K562 (cell line): ENCODE data around the gene CD37. TPM values are rescaled to one million over a fixed set of nuclear protein-coding genes. Genes with fewer than 3 reads are reported as not detected.

Experiments used
- ATAC-seq: fragments of 200-7000 bp; cut with Tn5 transposase; 3 replicates; pipeline ENCODE4 v1.9.1; 2020; ENCODE audit warnings: moderate library complexity
- BruUV-seq: library from RNA; stranded (reverse); fragments of 400-500 nt; replicated peaks from 2 replicates; lab custom pipeline; 2021; lab: Mats Ljungman, UMichigan
- CTCF ChIA-PET: fragments of 300-600 bp; formaldehyde crosslinking; extraction: SDS; loops from one replicate; lab custom pipeline; 2021; ENCODE audit warnings: low intra/inter-chr PET ratio; lab: Yijun Ruan, JAX
- POLR2A ChIA-PET: fragments of 300-600, 350-650 bp; sonication (Branson Sonifier 250); formaldehyde crosslinking; extraction: SDS; loops from one replicate; lab custom pipeline; 2021; ENCODE audit warnings: antibody characterized with exemption, inconsistent platforms; lab: Yijun Ruan, JAX
- DNase-seq, 4 experiments: peaks; one replicate each; pipeline versions ENCODE4 v3.0.0 to v3.0.0-alpha.2; 2011 to 2018; ENCODE audit warnings: low spot score in 3 of 4, mixed read lengths in 3 of 4; ENCODE audit errors: extremely low read depth in 1 of 4
- FAIRE-seq: peaks from 2 replicates; lab custom pipeline; 2011; peaks lifted over from hg19 to GRCh38; lab: Jason Lieb, UNC
- H2AFZ ChIP-seq: 2 replicates; pipeline ENCODE4 v1.6.0; 2011; ENCODE audit warnings: low read depth, low read length, control low read depth, inconsistent platforms
- H3K27ac ChIP-seq: fragments of 200-600 bp; 3 replicates; pipeline ENCODE4 v1.8.0; 2011; ENCODE audit warnings: low read depth, mild to moderate bottlenecking, control low read depth, inconsistent platforms, low read length, moderate library complexity, mixed read lengths; ENCODE audit errors: extremely low read depth
- H3K27me3 ChIP-seq, 2 experiments: fragments of 300-600 bp in 1 of 2; 2 replicates in 1 of 2; 3 replicates in 1 of 2; pipeline versions ENCODE4 v1.6.0 to v1.8.0; 2011; ENCODE audit warnings: inconsistent platforms in 2 of 2, low read length in 2 of 2, mild to moderate bottlenecking in 1 of 2, mixed read lengths in 1 of 2, moderate library complexity in 1 of 2; ENCODE audit not compliant: control insufficient read depth in 2 of 2, insufficient read depth in 2 of 2
- H3K36me3 ChIP-seq: fragments of 300-600 bp; 3 replicates; pipeline ENCODE4 v1.8.0; 2011; ENCODE audit warnings: mild to moderate bottlenecking, low read length, inconsistent platforms; ENCODE audit not compliant: control insufficient read depth, insufficient read depth
- H3K4me1 ChIP-seq, 2 experiments: fragments of 200-600 bp in 1 of 2; replicated peaks in 1 of 2; 2 replicates in 1 of 2; 3 replicates in 1 of 2; pipeline versions ENCODE4 v1.5.1 to v1.8.0; 2011; ENCODE audit warnings: inconsistent platforms in 2 of 2, low read length in 2 of 2, mild to moderate bottlenecking in 1 of 2, mixed read lengths in 1 of 2, moderate library complexity in 1 of 2; ENCODE audit not compliant: control insufficient read depth in 2 of 2, insufficient read depth in 2 of 2
- H3K4me2 ChIP-seq: 2 replicates; pipeline ENCODE4 v1.6.1; 2011; ENCODE audit warnings: low read length, control low read depth, inconsistent platforms, mixed read lengths; ENCODE audit not compliant: insufficient read depth
- H3K4me3 ChIP-seq: fragments of 200-600 bp; sonication (generic), shearing (Covaris generic); 2 replicates; pipeline ENCODE4 v1.5.1; 2016; ENCODE audit warnings: control low read depth, inconsistent platforms
- H3K79me2 ChIP-seq: fragments of 200-600 bp; 3 replicates; pipeline ENCODE4 v1.8.0; 2011; ENCODE audit warnings: low read length, inconsistent platforms; ENCODE audit not compliant: control insufficient read depth, insufficient read depth
- H3K9ac ChIP-seq, 2 experiments: 2 replicates each; pipeline versions ENCODE4 v1.6.0 to v1.6.1; 2011; ENCODE audit warnings: low read depth in 2 of 2, low read length in 2 of 2, control low read depth in 1 of 2, inconsistent platforms in 1 of 2, mild to moderate bottlenecking in 1 of 2, mixed read lengths in 1 of 2; ENCODE audit not compliant: insufficient read depth in 1 of 2
- H3K9me1 ChIP-seq: one replicate; pipeline ENCODE4 v1.6.0; 2011; ENCODE audit warnings: inconsistent platforms, mild to moderate bottlenecking, low read length, moderate library complexity; ENCODE audit not compliant: control insufficient read depth, insufficient read depth
- H3K9me3 ChIP-seq: replicated peaks from 2 replicates; pipeline ENCODE4 v1.5.1; 2011; ENCODE audit warnings: low read depth, low read length, inconsistent platforms; ENCODE audit not compliant: control insufficient read depth, insufficient read depth
- H4K20me1 ChIP-seq: replicated peaks from 2 replicates; pipeline ENCODE4 v1.6.1; 2011; ENCODE audit warnings: low read length, inconsistent platforms, mixed read lengths; ENCODE audit not compliant: control insufficient read depth, insufficient read depth
- ADNP ChIP-seq: fragments of 200-800 bp; sonication (Bioruptor generic); IDR thresholded peaks from 2 replicates; pipeline ENCODE4 v1.6.1; 2016; ENCODE audit warnings: missing genetic modification characterization, missing compliant biosample characterization
- ARID1B ChIP-seq: fragments of 450-650 bp; IDR thresholded peaks from 2 replicates; pipeline ENCODE4 v1.6.1; 2016; ENCODE audit warnings: antibody characterized with exemption, mild to moderate bottlenecking, inconsistent platforms
- BRD9 ChIP-seq: fragments of 450-650 bp; IDR thresholded peaks from 2 replicates; pipeline ENCODE4 v1.6.1; 2018; ENCODE audit warnings: low read depth; ENCODE audit not compliant: partially characterized antibody
- CBX1 ChIP-seq: sonication (generic); IDR thresholded peaks from 2 replicates; pipeline ENCODE4 v1.6.1; 2016; ENCODE audit warnings: antibody characterized with exemption, low read depth, mild to moderate bottlenecking
- CBX5 ChIP-seq: IDR thresholded peaks from 2 replicates; pipeline ENCODE4 v1.6.1; 2014; ENCODE audit warnings: low read depth, borderline replicate concordance
- CHD1 ChIP-seq: fragments of 200-600 bp; sonication (generic); IDR thresholded peaks from one replicate; pipeline ENCODE4 v1.6.1; 2012; ENCODE audit warnings: mild to moderate bottlenecking, moderate library complexity, low read length, inconsistent platforms
- ETS2 ChIP-seq: IDR thresholded peaks from 2 replicates; pipeline ENCODE4 v1.6.1; 2016; ENCODE audit warnings: borderline replicate concordance, missing genetic modification characterization, mild to moderate bottlenecking, moderate library complexity, missing compliant biosample characterization; ENCODE audit not compliant: poor library complexity, severe bottlenecking
- FOXK1 ChIP-seq: sonication (generic); formaldehyde crosslinking; IDR thresholded peaks from 2 replicates; pipeline ENCODE4 v1.8.0; 2022; ENCODE audit warnings: missing genetic modification reagents, mild to moderate bottlenecking, borderline replicate concordance
- HDAC2 ChIP-seq: fragments of 450-650 bp; IDR thresholded peaks from 2 replicates; pipeline ENCODE4 v1.6.1; 2016; ENCODE audit warnings: mild to moderate bottlenecking
- HDAC3 ChIP-seq: fragments of 450-650 bp; IDR thresholded peaks from 2 replicates; pipeline ENCODE4 v1.6.1; 2018; ENCODE audit warnings: borderline replicate concordance, mild to moderate bottlenecking, moderate library complexity; ENCODE audit not compliant: partially characterized antibody
- HIVEP1 ChIP-seq: fragments of 250-450 bp; sonication (Bioruptor Pico); IDR thresholded peaks from 2 replicates; pipeline ENCODE4 v1.4.0; 2020; ENCODE audit warnings: mild to moderate bottlenecking
- HNRNPUL1 ChIP-seq: fragments of 200-400 bp; formaldehyde crosslinking; IDR thresholded peaks from 2 replicates; pipeline ENCODE4 v1.6.1; 2017; ENCODE audit warnings: low read length
- IRF2 ChIP-seq: sonication (generic); formaldehyde crosslinking; IDR thresholded peaks from 2 replicates; pipeline ENCODE4 v1.8.1; 2022; ENCODE audit warnings: mild to moderate bottlenecking, missing genetic modification reagents
- KAT2B ChIP-seq: IDR thresholded peaks from one replicate; pipeline ENCODE4 v1.6.1; 2012; ENCODE audit warnings: low read depth, mild to moderate bottlenecking, control low read depth, inconsistent platforms, low read length, moderate library complexity
- KDM1A ChIP-seq, 2 experiments: fragments of 450-650 bp; IDR thresholded peaks; 2 replicates each; pipeline ENCODE4 v1.6.1; 2016; ENCODE audit warnings: mild to moderate bottlenecking in 2 of 2
- KHSRP ChIP-seq: fragments of 450-650 bp; IDR thresholded peaks from 2 replicates; pipeline ENCODE4 v1.6.1; 2017
- NFRKB ChIP-seq: fragments of 450-650 bp; IDR thresholded peaks from 2 replicates; pipeline ENCODE4 v1.6.1; 2016; ENCODE audit warnings: low read depth
- PHF20 ChIP-seq: fragments of 450-650 bp; IDR thresholded peaks from 2 replicates; pipeline ENCODE4 v1.6.1; 2018; ENCODE audit not compliant: partially characterized antibody
- RBM25 ChIP-seq: fragments of 200-400 bp; formaldehyde crosslinking; IDR thresholded peaks from 2 replicates; pipeline ENCODE4 v1.6.1; 2018; ENCODE audit warnings: low read length, low read depth, moderate library complexity; ENCODE audit not compliant: severe bottlenecking
- RCOR1 ChIP-seq, 2 experiments: IDR thresholded peaks; 2 replicates each; pipeline ENCODE4 v1.6.1; 2012; ENCODE audit warnings: low read depth in 2 of 2, low read length in 2 of 2, borderline replicate concordance in 1 of 2, improper control_type of control experiment in 1 of 2
- SAFB2 ChIP-seq: fragments of 200-400 bp; formaldehyde crosslinking; IDR thresholded peaks from 2 replicates; pipeline ENCODE4 v1.6.1; 2018; ENCODE audit warnings: borderline replicate concordance, low read length, low read depth, moderate library complexity; ENCODE audit not compliant: severe bottlenecking
- SMARCA4 ChIP-seq: fragments of 450-650 bp; IDR thresholded peaks from 2 replicates; pipeline ENCODE4 v1.6.1; 2016
- SMARCA5 ChIP-seq: fragments of 450-650 bp; IDR thresholded peaks from 2 replicates; pipeline ENCODE4 v1.6.1; 2016
- TCFL5 ChIP-seq: fragments of 250-450 bp; sonication (Bioruptor Pico); conservative IDR thresholded peaks from 2 replicates; pipeline ENCODE4 v1.6.1; 2021; ENCODE audit warnings: mild to moderate bottlenecking, moderate library complexity, matching md5 sums
- ZFP1 ChIP-seq: fragments of 450-650 bp; formaldehyde crosslinking; IDR thresholded peaks from 2 replicates; pipeline ENCODE4 v1.4.0; 2020; ENCODE audit warnings: mild to moderate bottlenecking, mixed read lengths
- ZNF707 ChIP-seq: fragments of 250-450 bp; sonication (Bioruptor Pico); conservative IDR thresholded peaks from 2 replicates; pipeline ENCODE4 v1.8.0; 2022; ENCODE audit warnings: inconsistent platforms, mild to moderate bottlenecking, moderate library complexity
- ZNF780A ChIP-seq: fragments of 250-450 bp; sonication (Bioruptor Pico); IDR thresholded peaks from 2 replicates; pipeline ENCODE4 v1.5.0; 2021; ENCODE audit warnings: mild to moderate bottlenecking
- in situ Hi-C: fragments of 300-500 bp; cut with MboI; formaldehyde crosslinking; loops from 4 replicates; pipeline ENCODE4 v1.15.0; 2018; ENCODE audit warnings: inconsistent platforms, mixed read lengths
- intact Hi-C: fragments of 100-400 bp; cut with micrococcal nuclease; formaldehyde crosslinking; loops from 2 replicates; pipeline ENCODE4 v1.14.2; 2022
- polyA plus RNA-seq, 8 experiments: library from polyadenylated mRNA; depleted of rRNA in 4 of 8; stranded (reverse) in 5 of 8; unstranded in 3 of 8; fragments of >200 nt; fragmentation: Nextera tagmentation in 2 of 8; fragmentation: Illumina TruSeq in 1 of 8; extraction: Ambion mirVana in 2 of 8; extraction: Trizol in 1 of 8; gene quantifications; 2 replicates each; pipeline versions ENCODE4 v1.2.1 to v1.2.3, GENCODE V29; 2011 to 2014; ENCODE audit warnings: inconsistent platforms in 1 of 8, missing spikeins in 1 of 8
- total RNA-seq, 7 experiments: library from RNA; depleted of rRNA in 6 of 7; stranded (reverse); fragments of >200 nt in 6 of 7; fragmentation: Illumina TruSeq in 2 of 7; extraction: Trizol in 2 of 7; gene quantifications; 2 replicates each; pipeline versions ENCODE4 v1.2.1 to v1.2.3, GENCODE V29; 2011 to 2021; ENCODE audit warnings: low replicate concordance in 1 of 7
- TF ChIP-seq, protein P1 (sequence below): IDR thresholded peaks from 3 replicates; pipeline ENCODE4 v1.6.1; 2011; ENCODE audit warnings: borderline replicate concordance, mild to moderate bottlenecking; ENCODE audit not compliant: insufficient read length, insufficient read depth

The CD37 gene
- total and polyA plus RNA-seq, 9 of the 15 experiments (the other 6 are each of a cell fraction or from before 2014, with no cell fraction given): 2.5 to 19.0 (median 7.4) TPM

DNA sequence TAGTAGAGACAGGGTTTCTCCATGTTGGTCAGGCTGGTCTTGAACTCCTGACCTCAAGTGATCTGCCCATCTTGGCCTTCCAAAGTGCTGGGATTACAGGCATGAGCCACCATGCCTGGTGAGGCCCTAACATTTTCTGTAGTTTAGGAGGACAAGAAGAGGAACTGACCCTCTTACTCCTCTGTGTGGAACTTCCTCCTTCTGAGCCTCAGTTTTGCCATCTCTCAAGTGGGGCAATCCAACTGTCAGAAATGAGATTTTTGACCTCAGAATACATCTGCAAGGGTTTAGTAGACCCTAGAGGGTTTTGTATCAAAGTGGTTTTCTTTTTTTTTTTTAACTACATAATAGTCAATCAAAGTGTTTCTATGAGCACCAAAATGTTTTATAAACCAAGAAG lies 30.9 kb downstream of the CD37 start:
- no peaks in the 10 kb centered on the region for H4K20me1 ChIP-seq
- DNase-seq (no peak), FAIRE-seq (no peak), ATAC-seq (no peak)
- no peak overlapping the region for H3K9ac ChIP-seq
- H3K4me2 ChIP-seq: no peak overlapping the region
- H3K4me1 ChIP-seq: peaks cover 11 to 42% of the 10 kb centered on the region in 2 experiments
- peaks cover 7% of the 10 kb centered on the region; the same call in 1 of the 2 replicates for H3K9me3 ChIP-seq
- no peaks in the 10 kb centered on the region for H3K9me1 ChIP-seq
- no peaks in the 10 kb centered on the region for H3K27me3 ChIP-seq
- peaks cover 6% of the 10 kb centered on the region; the same call in 1 of the 3 replicates for H3K79me2 ChIP-seq
- no peak overlapping the region for H3K27ac ChIP-seq
- in situ Hi-C loops: no loop called here
- ChIA-PET CTCF (no interaction called here), POLR2A (no interaction called here)
- H3K4me3 ChIP-seq: no peak overlapping the region
- no peaks in the 10 kb centered on the region for H3K36me3 ChIP-seq
- H2AFZ ChIP-seq: no peak overlapping the region
- BruUV-seq: no TSS peak
- intact Hi-C loops: no loop called here
- TF ChIP-seq IRF2 (CRISPR knock-in tag) (no peak), TCFL5 (no peak), HDAC3 (no peak), FOXK1 (CRISPR knock-in tag) (no peak), BRD9 (no peak), PHF20 (peak; percentile 49), HNRNPUL1 (no peak), NFRKB (no peak), CHD1 (no peak), SAFB2 (no peak), ZNF780A (CRISPR knock-in tag) (no peak), HIVEP1 (no peak), KDM1A (IDR thresholded peaks at IDR 0.05) (peak; percentile 72 to 73; a peak in 3 of 4 replicates), CBX1 (peak; percentile 63; the same call in 1 of the 2 replicates), ADNP (peak; percentile 84), ARID1B (no peak), SMARCA4 (no peak), HDAC2 (peak; percentile 67; the same call in 1 of the 2 replicates), SMARCA5 (peak; percentile 46; the same call in 1 of the 2 replicates), ZFP1 (CRISPR knock-in tag) (no peak), KAT2B (no peak), ETS2 (tag) (no peak), RBM25 (peak; percentile 78), ZNF707 (CRISPR knock-in tag) (no peak), KHSRP (no peak), CBX5 (no peak), RCOR1 (IDR thresholded peaks at IDR 0.05; ENCODE audit: borderline replicate concordance in 1 of 2, low read depth in 2 of 2, low read length in 2 of 2) (0 out of 4 replicates have a peak, but pooled peaks of 1 of the 2 experiments have one; percentile 16)
- TF ChIP-seq, protein P1, sequence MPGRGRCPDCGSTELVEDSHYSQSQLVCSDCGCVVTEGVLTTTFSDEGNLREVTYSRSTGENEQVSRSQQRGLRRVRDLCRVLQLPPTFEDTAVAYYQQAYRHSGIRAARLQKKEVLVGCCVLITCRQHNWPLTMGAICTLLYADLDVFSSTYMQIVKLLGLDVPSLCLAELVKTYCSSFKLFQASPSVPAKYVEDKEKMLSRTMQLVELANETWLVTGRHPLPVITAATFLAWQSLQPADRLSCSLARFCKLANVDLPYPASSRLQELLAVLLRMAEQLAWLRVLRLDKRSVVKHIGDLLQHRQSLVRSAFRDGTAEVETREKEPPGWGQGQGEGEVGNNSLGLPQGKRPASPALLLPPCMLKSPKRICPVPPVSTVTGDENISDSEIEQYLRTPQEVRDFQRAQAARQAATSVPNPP: no peak
